Adipose tissue (tissue), 3 donors: ENCODE measurements around the gene SPEM1. TPM values are rescaled to one million over a fixed set of nuclear protein-coding genes. Genes with fewer than 3 reads are reported as not detected.
"Not testable (repeated sequence)": the region's sequence is repeated elsewhere in the genome, so short reads cannot be mapped to it uniquely, and the experiment has no call there.

Experiments
- H3K27ac ChIP-seq: one replicate; pipeline ENCODE4 v1.5.1; 2013; ENCODE audit warnings: low read depth, low read length
- WGBS, 3 donors: extraction: QIAGEN DNeasy Blood & Tissue Kit; methylation state at CpG; one replicate each; pipeline ENCODE4 v1.1.7; 2013; 5-methylcytosine and 5-hydroxymethylcytosine counted together
- polyA plus RNA-seq, 3 donors: library from polyadenylated mRNA; stranded (reverse); fragments of 200-250 nt; gene quantifications; one replicate each; pipeline ENCODE4 v1.2.3, GENCODE V29; 2013
- donor health status: healthy with polysubstance abuse.
- donor health status: Bipolar disorder and iron deficiency.
- donor health status: healthy.

Gene SPEM1
- polyA plus RNA-seq, 3 donors, result not detected

- 67 to 75% (median 75%) methylated on average over 3 of the region's 3 CpGs for WGBS, 3 donors
- H3K27ac ChIP-seq, result no peak overlapping the region
Measured at GRCh38 chr17:7459961-7460545, 39.9 kb downstream of the SPEM1 start.

- 94 to 98% (median 96%) methylated on average over 7 of the region's 7 CpGs for WGBS, 3 donors
- H3K27ac ChIP-seq, result no peak overlapping the region
Measured at GRCh38 chr17:7460850-7461660, 40.9 kb downstream of the SPEM1 start.

GRCh38 chr17:7462474-7463371 is 42.6 kb downstream of the SPEM1 start:
- WGBS, 3 donors, result 90 to 92% (median 90%) methylated on average over 38 to 44 of the region's 44 CpGs
- H3K27ac ChIP-seq, result no peak overlapping the region

GRCh38 chr17:7463372-7463846 is 43.3 kb downstream of the SPEM1 start:
- H3K27ac ChIP-seq, result no peak overlapping the region
- 86 to 90% (median 86%) methylated on average over 14 of the region's 14 CpGs for WGBS, 3 donors

- WGBS, 3 donors, result 90 to 92% (median 91%) methylated on average over 9 of the region's 9 CpGs
- no peak overlapping the region for H3K27ac ChIP-seq
Measured at GRCh38 chr17:7464081-7464480, 44.0 kb downstream of the SPEM1 start.

- 89 to 93% (median 89%) methylated on average over 32 to 33 of the region's 33 CpGs for WGBS, 3 donors
- H3K27ac ChIP-seq, result no peak overlapping the region
Measured at GRCh38 chr17:7465597-7466275, 45.6 kb downstream of the SPEM1 start.

- H3K27ac ChIP-seq, result no peak overlapping the region
- WGBS, 3 donors, result 71 to 87% (median 72%) methylated on average over 9 of the region's 9 CpGs
Measured at GRCh38 chr17:7466318-7466638, 46.2 kb downstream of the SPEM1 start.

- H3K27ac ChIP-seq, result no peak overlapping the region
Measured at GRCh38 chr17:7466639-7467341, 46.7 kb downstream of the SPEM1 start.

GRCh38 chr17:7467498-7467897 is 47.4 kb downstream of the SPEM1 start:
- no peak overlapping the region for H3K27ac ChIP-seq
- WGBS, 3 donors, result 80 to 91% (median 90%) methylated on average over 3 of the region's 3 CpGs

More at GRCh38 chr17:7466639-7467341, 46.7 kb downstream of the SPEM1 start:
- 48 to 84% (median 56%) methylated on average over 16 of the region's 16 CpGs for WGBS, 3 donors

- no peak overlapping the region for H3K27ac ChIP-seq
- WGBS, 3 donors, result 92 to 94% (median 94%) methylated on average over 11 of the region's 11 CpGs
Measured at GRCh38 chr17:7468290-7468689, 48.2 kb downstream of the SPEM1 start.

GRCh38 chr17:7468804-7469389 is 48.8 kb downstream of the SPEM1 start:
- 77 to 80% (median 78%) methylated on average over 12 of the region's 12 CpGs for WGBS, 3 donors
- no peak overlapping the region for H3K27ac ChIP-seq

GRCh38 chr17:7469843-7470242 is 49.7 kb downstream of the SPEM1 start:
- WGBS, 3 donors, result 77 to 94% (median 85%) methylated on average over 12 of the region's 12 CpGs
- not testable (repeated sequence) for H3K27ac ChIP-seq

- H3K27ac ChIP-seq, result not testable (repeated sequence)
- 53 to 82% (median 80%) methylated on average over 8 of the region's 8 CpGs for WGBS, 3 donors
Measured at GRCh38 chr17:7470457-7470973, 50.4 kb downstream of the SPEM1 start.

Other genes with a start within 250 kb of the SPEM1 start
- gene ASGR1, start 241.0 kb upstream of the SPEM1 start, polyA plus RNA-seq, result 1 to 10 TPM; 1.0 to 3.4 (median 2.5) TPM
- 10 to 100 TPM in 1 of 3 donors, 1 to 10 TPM in 2; 3.3 to 26.3 (median 5.5) TPM for gene DLG4, start 200.5 kb upstream of the SPEM1 start, polyA plus RNA-seq
- gene ACADVL, start 200.4 kb upstream of the SPEM1 start, polyA plus RNA-seq, result 100 to 1,000 TPM; 563 to 988 (median 674) TPM
- 10 to 100 TPM in 2 of 3 donors, 1 to 10 TPM in 1; 9.9 to 31.3 (median 17.2) TPM for gene DVL2, start 185.8 kb upstream of the SPEM1 start, polyA plus RNA-seq
- gene PHF23, start 180.9 kb upstream of the SPEM1 start, polyA plus RNA-seq, result 10 to 100 TPM; 11.5 to 29.4 (median 24.4) TPM
- gene GABARAP, start 177.9 kb upstream of the SPEM1 start, polyA plus RNA-seq, result 1,000 to 10,000 TPM in 1 of 3 donors, 100 to 1,000 TPM in 2; 485 to 1,093 (median 668) TPM
- gene CTDNEP1, start 168.6 kb upstream of the SPEM1 start, polyA plus RNA-seq, result 10 to 100 TPM; 53.1 to 94.1 (median 91.8) TPM
- 10 to 100 TPM; 19.0 to 64.1 (median 40.3) TPM for gene ELP5, start 168.1 kb upstream of the SPEM1 start, polyA plus RNA-seq
- 10 to 100 TPM in 1 of 3 donors, 1 to 10 TPM in 2; 4.8 to 88.9 (median 6.7) TPM for gene CLDN7, start 157.8 kb upstream of the SPEM1 start, polyA plus RNA-seq
- gene SLC2A4, start 138.6 kb upstream of the SPEM1 start, polyA plus RNA-seq, result 10 to 100 TPM; 10.2 to 41.8 (median 31.4) TPM
- gene YBX2, start 125.7 kb upstream of the SPEM1 start, polyA plus RNA-seq, result 1 to 10 TPM in 2 of 3 donors, under 1 TPM in 1; 0.95 to 6.0 (median 2.2) TPM
- gene EIF5A, start 112.7 kb upstream of the SPEM1 start, polyA plus RNA-seq, result 100 to 1,000 TPM; 204 to 587 (median 428) TPM
- 10 to 100 TPM; 40.1 to 55.5 (median 47.5) TPM for gene GPS2, start 105.0 kb upstream of the SPEM1 start, polyA plus RNA-seq
- 10 to 100 TPM; 11.8 to 25.2 (median 17.9) TPM for gene NEURL4, start 91.0 kb upstream of the SPEM1 start, polyA plus RNA-seq
- 10 to 100 TPM in 1 of 3 donors, 1 to 10 TPM in 2; 4.0 to 12.7 (median 5.2) TPM for gene ACAP1, start 83.8 kb upstream of the SPEM1 start, polyA plus RNA-seq
- 10 to 100 TPM in 1 of 3 donors, 1 to 10 TPM in 2; 6.3 to 11.2 (median 9.9) TPM for gene KCTD11, start 68.2 kb upstream of the SPEM1 start, polyA plus RNA-seq
- not detected for gene TMEM95, start 65.2 kb upstream of the SPEM1 start, polyA plus RNA-seq
- gene TNK1, start 39.2 kb upstream of the SPEM1 start, polyA plus RNA-seq, result 1 to 10 TPM; 2.1 to 8.0 (median 5.5) TPM
- 10 to 100 TPM; 15.1 to 48.2 (median 42.3) TPM for gene PLSCR3, start 25.8 kb upstream of the SPEM1 start, polyA plus RNA-seq
- 100 to 1,000 TPM in 2 of 3 donors, 10 to 100 TPM in 1; 86.0 to 252 (median 173) TPM for gene TMEM256, start 16.2 kb upstream of the SPEM1 start, polyA plus RNA-seq
- gene NLGN2, start 12.5 kb upstream of the SPEM1 start, polyA plus RNA-seq, result 10 to 100 TPM in 2 of 3 donors, 1 to 10 TPM in 1; 2.9 to 11.4 (median 10.5) TPM
- gene SPEM2, start 5.3 kb downstream of the SPEM1 start, polyA plus RNA-seq, result not detected
- gene SPEM3, start 8.5 kb downstream of the SPEM1 start, polyA plus RNA-seq, result not detected
- gene TMEM102, start 15.1 kb downstream of the SPEM1 start, polyA plus RNA-seq, result 1 to 10 TPM in 2 of 3 donors, under 1 TPM in 1; 0.79 to 5.2 (median 1.9) TPM
- gene FGF11, start 19.2 kb downstream of the SPEM1 start, polyA plus RNA-seq, result 1 to 10 TPM in 1 of 3 donors, under 1 TPM in 2; 0.28 to 4.6 (median 0.86) TPM
- gene CHRNB1, start 24.7 kb downstream of the SPEM1 start, polyA plus RNA-seq, result 10 to 100 TPM in 2 of 3 donors, 1 to 10 TPM in 1; 5.0 to 14.2 (median 12.7) TPM
- gene ZBTB4, start 59.3 kb downstream of the SPEM1 start, polyA plus RNA-seq, result 10 to 100 TPM; 17.4 to 45.0 (median 32.9) TPM
- not detected for gene SLC35G6, start 61.1 kb downstream of the SPEM1 start, polyA plus RNA-seq
- 10 to 100 TPM; 20.9 to 35.4 (median 24.6) TPM for gene POLR2A, start 64.0 kb downstream of the SPEM1 start, polyA plus RNA-seq
- gene TNFSF12, start 128.7 kb downstream of the SPEM1 start, polyA plus RNA-seq, result 100 to 1,000 TPM in 1 of 3 donors, 10 to 100 TPM in 2; 19.6 to 100 (median 49.9) TPM
- 10 to 100 TPM; 19.3 to 42.6 (median 26.5) TPM for gene TNFSF13, start 138.4 kb downstream of the SPEM1 start, polyA plus RNA-seq
- 10 to 100 TPM; 25.1 to 52.1 (median 43.0) TPM for gene SENP3, start 141.6 kb downstream of the SPEM1 start, polyA plus RNA-seq
- 100 to 1,000 TPM in 1 of 3 donors, 10 to 100 TPM in 2; 19.4 to 111 (median 99.0) TPM for gene CD68, start 159.3 kb downstream of the SPEM1 start, polyA plus RNA-seq
- 10 to 100 TPM; 31.7 to 72.2 (median 50.2) TPM for gene MPDU1, start 163.5 kb downstream of the SPEM1 start, polyA plus RNA-seq
- 1 to 10 TPM in 1 of 3 donors, under 1 TPM in 2; 0.21 to 2.7 (median 0.46) TPM for gene SOX15, start 169.8 kb downstream of the SPEM1 start, polyA plus RNA-seq
- 10 to 100 TPM; 14.7 to 29.9 (median 23.3) TPM for gene FXR2, start 194.6 kb downstream of the SPEM1 start, polyA plus RNA-seq
- 100 to 1,000 TPM in 2 of 3 donors, 10 to 100 TPM in 1; 93.7 to 142 (median 130) TPM for gene SAT2, start 207.5 kb downstream of the SPEM1 start, polyA plus RNA-seq
- under 1 TPM; 0.32 to 0.67 (median 0.45) TPM for gene SHBG, start 209.8 kb downstream of the SPEM1 start, polyA plus RNA-seq
- 1 to 10 TPM in 2 of 3 donors, under 1 TPM in 1; 0.51 to 2.2 (median 1.5) TPM for gene ATP1B2, start 230.6 kb downstream of the SPEM1 start, polyA plus RNA-seq